ENCODE results near the gene MUC12.

- no peak for TF ChIP-seq CTCF (IDR thresholded peaks at IDR 0.05)
- no peak for TF ChIP-seq EP300 (IDR thresholded peaks at IDR 0.05)
Measured at GRCh38 chr7:101031082-101031481, 61.7 kb downstream of the MUC12 start.

All from esophagus muscularis mucosa (tissue), 3 donors.